ENCODE measurements around the gene XIRP1.

XIRP1 gene

DNA sequence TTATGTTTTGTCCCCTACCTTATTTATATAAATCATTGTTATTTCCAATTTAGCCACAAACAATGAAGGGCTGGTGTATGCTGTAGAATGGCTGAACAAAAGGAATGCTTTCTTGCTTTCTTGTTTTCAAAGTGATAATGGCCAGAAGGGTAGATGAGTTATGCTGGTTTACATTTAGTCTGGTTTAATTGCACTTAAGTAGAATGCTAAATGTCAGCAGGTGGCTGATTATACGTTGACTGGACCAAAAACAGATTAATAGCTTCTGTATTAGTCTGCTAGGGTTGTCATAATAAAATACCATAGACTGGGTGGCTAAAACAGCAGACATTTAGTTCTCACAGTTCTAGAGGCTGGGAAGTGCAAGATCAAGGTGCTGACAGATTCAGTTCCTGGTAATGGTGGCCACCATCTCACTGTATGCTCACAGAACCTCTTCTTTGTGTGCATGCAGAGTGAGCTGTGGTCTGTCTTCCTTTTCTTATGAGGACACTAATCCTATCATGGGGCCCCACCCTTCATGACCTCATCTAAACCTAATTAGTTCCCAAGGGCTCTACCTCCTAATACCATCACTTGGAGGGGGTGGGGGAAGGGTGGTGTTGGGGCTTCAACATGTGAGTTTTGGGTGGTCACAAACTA, 17.1 kb upstream of the XIRP1 start:
- no peak for DNase-seq

DNA sequence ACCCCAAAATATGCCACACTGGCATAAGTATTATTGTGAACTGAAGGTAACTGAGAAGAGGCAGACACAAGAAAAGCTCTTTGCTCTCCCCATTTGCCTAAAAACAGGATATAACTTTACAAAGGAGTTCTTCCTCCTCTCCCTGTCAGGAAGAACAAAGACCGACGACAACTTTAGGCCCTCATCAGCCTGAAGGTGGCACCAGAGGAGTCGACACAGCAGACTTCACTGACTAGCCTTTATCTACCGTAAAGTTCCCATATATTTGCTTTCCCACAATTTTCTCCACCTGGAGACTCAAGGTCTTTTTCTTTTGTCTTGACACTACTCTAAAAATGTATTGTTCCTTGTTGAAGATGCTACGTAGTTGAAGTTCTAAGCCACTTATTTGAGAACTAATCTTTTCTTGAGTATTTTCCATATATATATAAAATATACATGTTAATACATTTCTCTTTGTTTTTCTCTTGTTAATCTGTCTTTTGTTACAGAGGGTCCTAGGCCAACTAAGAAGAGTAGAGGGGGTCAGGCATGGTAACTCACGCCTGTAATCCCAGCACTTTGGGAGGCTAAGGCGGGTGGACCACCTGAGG, 16.2 kb upstream of the XIRP1 start:
- DNase-seq = peak; percentile 32 to 50

DNA sequence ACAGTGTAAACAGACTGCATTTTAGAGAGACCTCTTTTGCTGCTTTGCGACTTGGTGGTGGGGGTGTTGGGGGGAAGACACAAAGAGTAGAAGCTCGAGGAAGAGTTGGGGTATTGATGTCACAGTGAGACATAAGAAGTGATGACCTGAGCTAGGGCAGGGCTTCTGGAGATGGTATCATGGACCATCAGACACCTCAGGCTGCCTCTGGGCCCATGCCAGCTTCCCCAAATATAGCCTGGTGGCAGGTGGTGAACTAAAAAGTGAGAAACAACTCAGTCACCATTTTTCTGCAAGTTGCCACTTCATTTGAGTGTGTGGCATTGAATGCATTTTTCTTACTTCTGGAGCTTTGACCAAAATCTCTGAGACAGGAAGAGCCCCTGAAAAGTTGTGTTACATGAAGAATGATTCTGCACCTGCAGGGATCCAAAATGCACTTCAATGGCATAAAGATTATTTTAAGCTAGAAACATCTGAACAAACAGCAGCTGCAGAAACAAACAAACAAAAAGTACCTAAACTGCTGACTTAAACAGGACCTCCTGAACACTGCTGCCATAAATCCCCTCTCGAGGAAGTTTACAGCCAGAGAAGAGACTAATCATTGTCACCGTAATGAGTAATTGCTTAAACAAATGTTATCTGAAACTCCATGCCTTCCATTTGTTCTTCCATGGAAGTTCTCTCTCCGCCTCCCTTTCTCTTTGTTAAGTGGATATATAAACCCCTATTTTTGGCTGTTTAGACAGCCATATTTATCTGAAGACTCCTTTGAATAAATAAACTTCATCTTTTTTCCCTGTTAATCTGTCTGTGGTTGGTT, 15.2 kb upstream of the XIRP1 start:
- DNase-seq = no peak

DNA sequence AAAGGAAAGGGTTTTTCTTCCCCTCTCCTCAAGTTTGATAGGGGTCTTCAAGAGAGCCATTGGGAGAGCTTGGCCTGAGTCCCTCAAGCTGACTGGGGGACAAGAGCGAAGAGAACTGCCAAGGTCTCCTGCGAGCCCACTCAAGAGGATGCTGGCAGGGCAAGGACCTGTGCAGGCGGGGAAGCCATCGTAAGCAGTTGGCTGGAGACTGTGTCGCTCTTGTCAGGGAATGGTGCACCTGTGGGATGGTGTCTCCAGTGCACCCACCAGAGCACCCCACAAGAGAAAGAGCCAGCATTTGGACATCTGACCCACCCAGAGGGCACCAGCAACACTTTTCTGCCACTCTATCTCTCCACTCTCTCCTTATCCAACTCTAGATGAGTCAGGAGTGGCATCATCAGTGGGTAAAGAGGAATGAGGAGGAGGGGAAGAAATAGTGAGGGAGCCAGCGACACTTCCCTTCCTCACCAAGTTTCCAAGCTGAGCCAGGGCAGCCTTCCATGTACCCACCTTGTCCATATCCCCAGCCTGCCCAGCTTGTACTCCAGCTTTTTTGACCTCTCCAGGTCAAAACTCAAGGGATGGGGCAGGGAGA, 13.6 kb upstream of the XIRP1 start:
- DNase-seq = no peak

DNA sequence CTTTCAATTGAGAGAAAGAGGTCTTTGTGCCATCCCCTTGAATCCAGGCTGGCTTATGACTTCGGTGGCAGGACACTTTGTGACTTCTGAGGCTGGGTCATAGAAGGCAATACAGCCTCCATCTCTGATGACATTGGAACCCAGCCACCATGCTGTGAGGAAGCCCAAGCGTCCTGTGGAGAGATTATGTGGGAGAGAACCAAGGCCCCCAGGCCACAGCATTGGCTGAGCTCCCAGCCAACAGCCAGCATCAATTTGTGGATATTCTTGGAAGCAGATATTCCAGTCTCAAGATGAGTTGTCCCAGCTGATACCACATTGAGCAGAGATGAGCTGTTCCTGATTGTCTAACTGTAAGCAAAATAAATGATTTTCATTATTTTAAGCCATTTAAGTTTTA, 12.7 kb upstream of the XIRP1 start:
- no peak for DNase-seq

- DNase-seq = no peak
Measured at GRCh38 chr3:39203860-39204259, 11.5 kb upstream of the XIRP1 start.

DNA sequence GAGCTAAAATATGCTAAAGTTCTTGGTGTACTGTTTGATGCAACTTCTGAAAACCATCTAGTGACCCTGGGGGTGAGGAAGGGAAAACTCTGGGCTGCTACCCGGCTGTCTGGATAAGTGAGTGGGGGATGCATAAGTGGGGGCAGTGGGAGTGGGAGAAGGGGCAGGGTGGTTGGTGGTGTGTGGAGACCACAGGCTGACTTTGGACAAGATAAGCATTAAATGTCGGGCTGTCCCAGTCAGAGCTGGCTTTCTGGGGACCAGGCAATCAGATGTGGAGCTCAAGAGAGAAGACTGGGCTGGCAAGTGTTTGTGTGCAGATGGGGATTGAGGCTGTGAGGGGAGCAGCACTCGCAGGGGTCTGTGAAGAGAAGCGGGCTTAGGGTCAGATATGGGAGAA, 11.0 kb upstream of the XIRP1 start:
- no peak for DNase-seq

DNA sequence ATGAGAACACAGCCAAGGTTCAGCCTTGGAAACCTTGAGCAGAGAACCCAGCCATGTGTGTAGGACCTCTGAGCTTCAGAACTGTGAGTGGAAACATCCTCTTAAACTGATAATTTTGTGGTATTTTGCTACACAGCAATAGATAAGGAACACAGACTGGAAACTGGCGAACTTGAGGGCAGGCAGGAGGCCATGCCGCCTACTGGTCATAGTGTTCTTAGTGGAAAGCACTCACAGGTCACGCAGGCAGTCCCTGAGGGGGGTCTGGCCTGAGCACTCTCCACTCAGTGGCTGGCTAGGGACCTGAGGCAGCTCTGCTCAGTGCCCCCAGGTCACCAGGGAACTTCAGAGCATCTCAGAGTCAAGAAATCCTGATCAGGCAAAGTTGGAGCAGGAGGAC, 9.7 kb upstream of the XIRP1 start:
- no peak for DNase-seq

DNA sequence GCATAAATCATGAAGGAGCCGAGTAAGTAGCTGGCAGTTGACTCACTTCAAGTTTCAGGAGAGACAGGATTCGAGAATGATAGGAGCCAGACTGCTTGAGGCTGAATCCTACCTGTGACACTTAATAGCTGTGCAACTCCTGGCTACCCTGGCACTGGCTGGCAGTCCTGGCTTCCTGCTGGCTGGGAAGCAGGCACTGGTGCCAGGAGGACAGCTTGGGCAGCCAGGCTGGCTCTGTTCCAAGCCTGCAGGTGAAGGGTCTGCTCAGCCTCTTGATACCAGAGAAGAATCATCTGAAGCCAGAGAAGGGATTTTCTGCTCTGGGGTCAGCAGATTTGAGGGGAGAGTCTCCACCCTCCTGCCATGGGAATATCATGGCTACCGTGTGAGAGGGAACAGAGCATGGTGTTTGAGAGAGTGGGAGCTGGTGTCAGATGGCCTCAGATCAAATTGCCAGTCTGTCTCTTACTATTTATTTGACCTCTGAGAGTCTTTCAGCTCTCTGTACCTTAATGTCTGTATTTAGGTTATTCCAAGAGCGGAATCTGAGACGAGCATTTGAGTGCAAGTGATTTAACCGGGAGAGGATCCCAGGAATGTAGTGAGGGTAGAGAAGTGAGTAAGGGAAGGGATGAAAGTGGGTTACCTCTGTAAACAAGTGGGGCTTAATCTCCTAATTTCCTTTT, 4.4 kb upstream of the XIRP1 start:
- DNase-seq = no peak

DNA sequence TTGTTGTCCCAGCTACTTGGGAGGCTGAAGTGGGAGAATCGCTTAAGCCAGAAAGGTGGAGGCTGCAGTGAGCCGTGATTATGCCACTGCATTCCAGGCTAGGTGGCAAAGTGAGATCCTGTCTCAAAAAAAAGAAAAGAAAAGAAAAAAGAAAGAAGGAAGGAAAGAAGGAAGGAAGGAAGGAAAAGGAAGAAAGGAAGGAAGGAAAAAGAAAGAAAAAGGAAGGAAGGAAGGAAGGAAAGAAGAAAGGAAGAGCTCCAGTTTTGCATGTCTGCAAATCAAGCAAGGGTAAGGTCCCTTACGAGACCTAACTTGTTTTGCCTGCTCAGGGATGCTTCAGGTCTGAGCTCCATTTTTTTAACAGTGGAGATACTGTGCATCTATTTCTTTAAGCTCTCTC, 3.6 kb upstream of the XIRP1 start:
- DNase-seq = no peak

GRCh38 chr3:39193391-39193790, 996 bp upstream of the XIRP1 start:
- no peak for DNase-seq

GRCh38 chr3:39191773-39192172, 622 bp downstream of the XIRP1 start:
- no peak for DNase-seq

DNA sequence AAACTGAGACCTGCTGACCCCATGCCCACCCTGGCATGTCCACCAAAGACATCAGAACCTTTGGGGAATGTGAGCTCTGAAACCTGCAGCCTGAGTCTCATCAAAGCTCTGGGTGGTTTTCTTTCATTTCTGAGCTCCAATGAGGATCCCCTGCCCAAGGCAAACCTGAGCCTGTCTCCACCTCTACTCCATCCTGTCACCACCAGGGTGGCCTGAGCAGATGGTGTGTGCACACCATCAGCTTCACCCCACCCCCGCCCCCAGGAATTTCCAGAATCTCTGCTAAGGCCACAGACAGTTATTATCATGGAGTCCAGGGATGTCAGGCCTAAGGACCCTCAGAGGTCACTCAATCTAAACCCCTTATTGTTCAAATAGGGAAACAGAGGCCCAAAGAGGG, 1.3 kb downstream of the XIRP1 start:
- no peak for DNase-seq

DNA sequence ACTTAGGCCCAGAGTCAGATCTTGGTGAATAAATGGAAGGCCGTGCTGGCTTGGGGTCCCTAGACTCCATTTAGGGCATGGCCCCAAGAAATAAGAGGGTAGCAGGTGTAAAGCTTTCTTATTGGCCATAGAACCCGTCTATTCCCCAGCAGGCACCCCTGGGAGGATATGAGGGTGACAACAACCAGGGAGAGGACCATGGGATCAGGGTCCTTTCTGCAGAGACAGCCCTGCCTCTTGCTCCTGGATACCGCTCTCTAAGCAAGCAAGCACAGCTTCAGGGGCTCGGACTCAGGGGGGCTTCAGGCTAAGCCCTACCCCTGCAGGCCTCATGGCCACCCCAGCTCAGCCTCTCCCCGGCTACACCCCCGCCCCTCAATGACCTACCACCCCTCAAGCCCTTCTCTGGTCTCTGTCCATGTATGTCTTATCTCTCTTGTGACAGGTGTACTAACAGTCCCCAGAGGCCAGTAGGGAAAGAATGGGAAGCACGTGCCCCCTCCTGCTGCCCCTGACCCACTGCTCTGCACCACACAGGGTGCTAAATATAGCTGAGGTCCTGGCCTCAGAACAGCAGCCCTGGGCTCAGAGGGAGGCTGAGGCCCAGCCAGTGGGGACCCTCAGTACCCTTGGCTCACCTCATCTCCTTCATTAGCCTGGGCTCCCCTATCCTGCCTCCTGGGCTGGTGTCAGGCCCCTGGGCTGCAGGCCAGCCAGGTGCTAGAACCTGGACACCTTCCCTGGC, 1.9 kb downstream of the XIRP1 start:
- DNase-seq = no peak

DNA sequence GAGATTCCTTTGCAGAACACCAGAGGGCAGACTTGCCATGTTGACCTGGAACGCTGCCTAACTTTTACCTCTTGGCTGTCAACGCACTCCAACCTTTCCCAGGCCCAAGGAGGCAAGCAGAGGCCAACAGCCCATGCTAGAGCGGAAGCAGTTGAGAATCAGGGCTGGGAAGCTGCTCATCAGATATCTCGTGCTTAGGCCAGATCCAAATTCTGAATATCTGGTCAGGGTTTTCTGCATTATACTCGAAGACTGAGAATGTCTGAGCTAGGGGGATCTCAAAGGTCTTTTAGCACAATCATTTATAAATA, 2.5 kb downstream of the XIRP1 start:
- DNase-seq = peak; percentile 54 to 67

GRCh38 chr3:39189150-39189958, 3.0 kb downstream of the XIRP1 start:
- DNase-seq = no peak

GRCh38 chr3:39188271-39189149, 3.9 kb downstream of the XIRP1 start:
- no peak for DNase-seq

DNA sequence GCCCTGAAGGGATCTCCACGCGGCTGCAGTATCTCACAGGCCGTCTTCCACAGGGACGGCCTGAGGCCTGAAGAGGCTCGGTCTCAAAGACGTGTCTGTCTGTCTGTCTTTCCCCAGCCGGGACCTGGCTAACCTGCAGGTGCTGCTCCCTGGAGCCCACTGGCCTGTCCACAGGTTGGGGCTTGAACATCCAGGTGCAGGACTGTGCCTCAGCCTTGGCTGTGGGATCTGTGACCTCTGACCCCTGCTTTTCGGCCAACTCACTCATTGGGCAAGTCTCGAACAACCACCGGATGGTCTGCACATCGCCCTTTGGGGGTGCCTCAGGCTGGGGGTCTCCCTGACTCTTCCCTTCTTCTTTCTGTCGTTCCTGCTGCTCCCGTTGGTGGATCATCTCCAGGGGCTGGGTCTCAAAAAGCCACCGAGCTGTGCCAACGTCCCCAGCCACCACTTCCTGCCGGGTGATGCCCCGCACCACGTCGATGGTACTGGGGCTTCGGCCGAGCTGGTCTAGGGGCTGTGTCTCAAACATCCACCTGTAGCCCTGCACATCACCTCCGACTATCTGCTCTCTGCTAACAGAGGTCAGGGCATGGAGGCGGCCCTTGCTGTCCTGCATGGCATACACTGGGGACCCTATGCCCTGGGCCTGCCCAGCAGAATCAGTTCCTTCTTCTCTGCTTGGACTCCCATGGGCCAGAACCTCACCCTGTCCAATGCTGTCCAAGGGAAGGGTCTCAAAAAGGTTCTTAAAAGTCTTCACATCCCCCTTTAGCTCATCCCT, 4.8 kb downstream of the XIRP1 start:
- no peak for DNase-seq

- no peak for DNase-seq
Measured at GRCh38 chr3:39186692-39187151, 5.7 kb downstream of the XIRP1 start.
